Tibial nerve (tissue), 4 donors: ENCODE data around the gene GRIN1. TPM values are rescaled to one million over a fixed set of nuclear protein-coding genes. Genes with fewer than 3 reads are reported as not detected.

ENCODE experiments used
- DNase-seq, 2 donors: peaks; one replicate each; pipeline ENCODE4 v3.0.0-alpha.2; 2019; ENCODE audit warnings: low spot score in 2 of 2
- H3K27ac ChIP-seq, 4 donors: fragments of 200-600 bp; sonication (generic) in 3 of 4; one replicate each; pipeline ENCODE4 v1.5.1; 2017 to 2019; ENCODE audit warnings: mild to moderate bottlenecking in 1 of 4
- H3K27me3 ChIP-seq, 2 donors: fragments of 200-600 bp; sonication (generic) in 1 of 2; one replicate each; pipeline versions ENCODE4 v1.5.1 to v1.6.0; 2017 to 2019
- H3K36me3 ChIP-seq, 3 donors: fragments of 200-600 bp; sonication (generic); one replicate each; pipeline ENCODE4 v1.5.1; 2018 to 2019
- H3K4me1 ChIP-seq, 4 donors: fragments of 200-600 bp; sonication (generic) in 3 of 4; one replicate each; pipeline ENCODE4 v1.5.1; 2017 to 2019
- H3K4me3 ChIP-seq, 4 donors: fragments of 200-600 bp; sonication (generic) in 3 of 4; one replicate each; pipeline ENCODE4 v1.5.1; 2017 to 2019; ENCODE audit warnings: mild to moderate bottlenecking in 1 of 4, moderate library complexity in 1 of 4
- H3K9me3 ChIP-seq, 4 donors: fragments of 200-600 bp; sonication (generic) in 3 of 4; one replicate each; pipeline ENCODE4 v1.5.1; 2017 to 2019
- EP300 ChIP-seq, 2 donors: sonication (generic); formaldehyde crosslinking; IDR thresholded peaks; one replicate each; pipeline ENCODE4 v1.6.1; 2017; ENCODE audit warnings: antibody characterized with exemption in 2 of 2, mild to moderate bottlenecking in 1 of 2
- POLR2A ChIP-seq, 2 donors: fragments of 450-650 bp; IDR thresholded peaks; one replicate each; pipeline ENCODE4 v1.6.1; 2017; ENCODE audit warnings: antibody characterized with exemption in 2 of 2, mild to moderate bottlenecking in 2 of 2, moderate library complexity in 2 of 2
- WGBS, 2 donors: methylation state at CpG; one replicate each; pipeline ENCODE4 v1.1.5; 2018; 5-methylcytosine and 5-hydroxymethylcytosine counted together
- total RNA-seq, 4 donors: library from RNA; depleted of rRNA; stranded (reverse); fragments of >200 nt; gene quantifications; one replicate each; pipeline ENCODE4 v1.1.0, GENCODE V29; 2016
- TF ChIP-seq, protein P1 (sequence below), 5 experiments: fragments of 200-600 bp in 3 of 5; fragments of 450-650 bp in 2 of 5; sonication (generic) in 3 of 5; IDR thresholded peaks; one replicate each; pipeline ENCODE4 v1.5.1; 2016 to 2019; ENCODE audit warnings: antibody characterized with exemption in 5 of 5, mild to moderate bottlenecking in 3 of 5, moderate library complexity in 2 of 5

The GRIN1 gene
- total RNA-seq, 4 donors from 2014 or later, result 0.21 TPM; not detected in 3

- WGBS, 2 donors, result 79 to 87% methylated on average over 19 of the region's 19 CpGs
Observed at GRCh38 chr9:137148661-137149060, 9.7 kb downstream of the GRIN1 start.

GRCh38 chr9:137149363-137149762, 10.4 kb downstream of the GRIN1 start:
- no peak overlapping the region for H3K4me3 ChIP-seq
- WGBS, 2 donors, result 86% methylated on average over 5 of the region's 5 CpGs

More at GRCh38 chr9:137148661-137149060, 9.7 kb downstream of the GRIN1 start:
- H3K9me3 ChIP-seq, result no peaks in the 10 kb centered on the region
- no peaks in the 10 kb centered on the region for H3K4me1 ChIP-seq
- no peaks in the 10 kb centered on the region for H3K36me3 ChIP-seq
- H3K27ac ChIP-seq, result no peak overlapping the region
- peaks cover 0 to 46% of the 10 kb centered on the region in 2 donors for H3K27me3 ChIP-seq
- TF ChIP-seq, protein P1, sequence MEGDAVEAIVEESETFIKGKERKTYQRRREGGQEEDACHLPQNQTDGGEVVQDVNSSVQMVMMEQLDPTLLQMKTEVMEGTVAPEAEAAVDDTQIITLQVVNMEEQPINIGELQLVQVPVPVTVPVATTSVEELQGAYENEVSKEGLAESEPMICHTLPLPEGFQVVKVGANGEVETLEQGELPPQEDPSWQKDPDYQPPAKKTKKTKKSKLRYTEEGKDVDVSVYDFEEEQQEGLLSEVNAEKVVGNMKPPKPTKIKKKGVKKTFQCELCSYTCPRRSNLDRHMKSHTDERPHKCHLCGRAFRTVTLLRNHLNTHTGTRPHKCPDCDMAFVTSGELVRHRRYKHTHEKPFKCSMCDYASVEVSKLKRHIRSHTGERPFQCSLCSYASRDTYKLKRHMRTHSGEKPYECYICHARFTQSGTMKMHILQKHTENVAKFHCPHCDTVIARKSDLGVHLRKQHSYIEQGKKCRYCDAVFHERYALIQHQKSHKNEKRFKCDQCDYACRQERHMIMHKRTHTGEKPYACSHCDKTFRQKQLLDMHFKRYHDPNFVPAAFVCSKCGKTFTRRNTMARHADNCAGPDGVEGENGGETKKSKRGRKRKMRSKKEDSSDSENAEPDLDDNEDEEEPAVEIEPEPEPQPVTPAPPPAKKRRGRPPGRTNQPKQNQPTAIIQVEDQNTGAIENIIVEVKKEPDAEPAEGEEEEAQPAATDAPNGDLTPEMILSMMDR (IDR thresholded peaks at IDR 0.05), result no peak
- TF ChIP-seq POLR2A (IDR thresholded peaks at IDR 0.05) (no peak), EP300 (IDR thresholded peaks at IDR 0.05) (no peak)
- no peak overlapping the region for H3K4me3 ChIP-seq
- DNase-seq, result no peak

DNA sequence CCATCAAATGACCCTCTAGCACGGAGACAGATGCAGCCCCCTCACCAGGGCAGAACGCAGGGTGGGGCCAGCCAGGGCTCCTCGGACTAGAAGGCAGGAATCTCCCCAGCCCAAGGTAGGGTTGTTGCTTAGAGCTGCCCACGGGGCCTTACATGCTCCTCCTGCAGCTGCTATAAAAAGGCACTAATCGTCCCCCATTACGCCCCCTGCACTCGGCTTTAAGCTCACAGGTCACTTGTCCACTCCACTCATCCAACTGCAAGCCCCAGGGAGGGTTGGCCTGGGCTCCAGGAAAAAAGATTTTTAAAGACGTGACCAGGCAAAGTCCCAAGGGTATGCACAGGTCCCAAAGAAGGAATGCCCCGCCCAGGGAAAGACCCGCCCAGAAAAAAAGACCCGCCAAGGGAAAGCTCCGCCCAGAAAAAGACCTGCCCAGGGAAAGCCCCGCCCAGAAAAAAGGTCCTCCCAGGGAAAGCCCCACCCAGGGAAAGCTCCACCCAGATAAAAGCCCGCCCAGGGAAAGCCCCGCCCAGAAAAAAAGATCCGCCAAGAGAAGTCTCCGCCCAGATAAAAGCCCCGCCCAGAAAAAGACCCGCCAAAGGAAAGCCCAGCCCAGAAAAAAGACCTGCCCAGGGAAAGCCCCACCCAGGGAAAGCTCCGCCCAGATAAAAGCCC, 11.1 kb downstream of the GRIN1 start:
- Histone ChIP-seq H3K36me3 (no peaks in the 10 kb centered on the region), H3K27me3 (peaks cover 0 to 44% of the 10 kb centered on the region in 2 donors), H3K4me1 (no peaks in the 10 kb centered on the region), H3K9me3 (no peaks in the 10 kb centered on the region), H3K4me3 (no peak overlapping the region), H3K27ac (no peak overlapping the region)
- DNase-seq, result no peak
- TF ChIP-seq, protein P1 (IDR thresholded peaks at IDR 0.05), result no peak
- TF ChIP-seq POLR2A (IDR thresholded peaks at IDR 0.05) (no peak), EP300 (IDR thresholded peaks at IDR 0.05) (no peak)
- 67 to 69% methylated on average over 20 of the region's 20 CpGs for WGBS, 2 donors

More at GRCh38 chr9:137149363-137149762, 10.4 kb downstream of the GRIN1 start:
- Histone ChIP-seq H3K27ac (no peak overlapping the region), H3K36me3 (no peaks in the 10 kb centered on the region), H3K4me1 (no peaks in the 10 kb centered on the region), H3K27me3 (peaks cover 0 to 39% of the 10 kb centered on the region in 2 donors), H3K9me3 (no peaks in the 10 kb centered on the region)
- DNase-seq, result no peak
- no peak for TF ChIP-seq POLR2A (IDR thresholded peaks at IDR 0.05)
- TF ChIP-seq EP300 (IDR thresholded peaks at IDR 0.05), result no peak
- TF ChIP-seq, protein P1 (IDR thresholded peaks at IDR 0.05), result no peak

- Histone ChIP-seq H3K27me3 (peaks cover 0 to 46% of the 10 kb centered on the region in 2 donors), H3K4me1 (no peaks in the 10 kb centered on the region), H3K36me3 (no peaks in the 10 kb centered on the region), H3K9me3 (no peaks in the 10 kb centered on the region), H3K4me3 (no peak overlapping the region), H3K27ac (no peak overlapping the region)
- DNase-seq, result no peak
- WGBS, 2 donors, result 40 to 47% methylated on average over 32 to 34 of the region's 34 CpGs
- no peak for TF ChIP-seq EP300 (IDR thresholded peaks at IDR 0.05)
- TF ChIP-seq, protein P1 (IDR thresholded peaks at IDR 0.05), result no peak
- no peak for TF ChIP-seq POLR2A (IDR thresholded peaks at IDR 0.05)
Observed at GRCh38 chr9:137150617-137151457, 11.9 kb downstream of the GRIN1 start.
